Non-pigmented ciliary epithelial cell (primary cell): Measurements from ENCODE around the gene ENPP1.
"Not testable (repeated sequence)": the region's sequence is repeated elsewhere in the genome, so short reads cannot be mapped to it uniquely, and the experiment has no call there.

Experiments used
- DNase-seq: peaks from one replicate; pipeline ENCODE4 v3.0.0-alpha.2; 2010; ENCODE audit warnings: low read depth

Gene ENPP1

DNA sequence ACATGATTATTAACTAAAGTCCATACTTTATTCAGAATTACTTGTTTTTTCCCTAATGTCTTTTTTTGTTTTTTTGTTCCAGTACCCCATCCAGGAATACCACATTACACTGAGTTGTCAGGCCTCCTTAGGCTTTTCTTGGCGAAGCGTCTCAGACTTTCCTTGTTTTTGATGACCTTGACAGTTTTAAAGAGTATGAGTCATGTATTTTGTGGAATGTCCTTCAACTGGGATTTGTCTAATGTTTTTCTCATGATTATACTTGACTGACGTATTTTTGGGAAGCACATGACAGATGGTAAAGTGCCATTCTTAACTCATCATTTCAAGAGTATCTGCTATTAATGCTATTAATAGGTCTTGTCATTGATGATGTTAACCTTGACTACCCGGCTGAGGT, 23.6 kb downstream of the ENPP1 start:
- DNase-seq: no peak

DNA sequence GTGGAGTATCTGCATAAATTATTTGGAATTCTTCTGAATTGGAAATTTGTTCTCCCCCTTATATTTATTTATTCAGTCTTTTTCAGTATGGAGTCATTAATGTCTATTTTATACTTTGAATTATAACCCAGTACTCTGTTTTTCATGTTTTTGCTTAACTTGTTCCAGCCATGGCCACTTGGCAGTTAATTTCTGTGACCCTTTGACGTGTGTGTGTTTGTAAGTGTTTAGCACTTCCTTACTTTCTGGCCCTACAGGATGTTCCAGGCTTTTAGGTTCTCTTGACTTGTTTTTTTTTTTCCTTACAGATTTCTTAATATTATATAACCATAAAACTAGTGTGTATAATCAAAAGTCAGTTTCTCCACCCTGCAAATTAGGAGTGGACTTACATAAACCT, 24.1 kb downstream of the ENPP1 start:
- DNase-seq: no peak

DNA sequence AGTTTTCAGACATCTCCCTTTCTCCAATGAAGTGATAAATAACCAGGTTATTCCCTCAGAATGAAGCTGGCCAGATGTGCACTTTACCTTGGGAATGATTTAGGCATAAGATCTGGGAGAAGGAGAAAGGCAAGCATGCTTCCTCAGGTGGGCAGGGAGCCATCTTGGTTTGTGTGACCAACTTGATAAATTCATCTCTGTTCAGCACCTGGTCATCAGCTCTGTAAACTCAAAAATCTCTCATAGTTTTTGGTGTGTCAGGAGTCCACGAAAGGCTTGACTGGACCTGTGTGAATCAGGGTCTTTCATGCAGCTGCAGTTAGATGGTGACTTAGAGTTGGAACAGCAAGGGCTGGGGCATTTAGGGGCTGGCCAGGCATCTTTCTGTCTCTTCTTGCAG, 24.5 kb downstream of the ENPP1 start:
- DNase-seq: no peak

DNA sequence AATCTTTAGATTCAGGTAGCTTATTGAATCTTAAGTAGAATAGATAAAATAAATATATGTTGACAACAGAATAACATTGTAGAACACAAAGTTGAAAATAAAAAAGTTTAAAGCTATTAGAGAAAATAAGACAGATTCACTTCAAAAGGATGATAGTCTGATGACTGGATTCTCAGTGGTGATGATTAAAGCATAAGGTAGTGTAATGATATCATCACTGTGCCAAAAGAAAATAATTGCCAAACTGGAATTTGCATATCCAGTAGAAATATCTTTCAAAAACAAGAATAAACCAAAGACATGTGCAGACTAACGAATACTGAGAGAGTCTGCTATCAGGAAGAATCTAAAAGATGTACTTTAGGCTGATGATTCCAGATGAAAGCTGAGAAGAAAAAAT, 30.2 kb downstream of the ENPP1 start:
- DNase-seq: no peak

DNA sequence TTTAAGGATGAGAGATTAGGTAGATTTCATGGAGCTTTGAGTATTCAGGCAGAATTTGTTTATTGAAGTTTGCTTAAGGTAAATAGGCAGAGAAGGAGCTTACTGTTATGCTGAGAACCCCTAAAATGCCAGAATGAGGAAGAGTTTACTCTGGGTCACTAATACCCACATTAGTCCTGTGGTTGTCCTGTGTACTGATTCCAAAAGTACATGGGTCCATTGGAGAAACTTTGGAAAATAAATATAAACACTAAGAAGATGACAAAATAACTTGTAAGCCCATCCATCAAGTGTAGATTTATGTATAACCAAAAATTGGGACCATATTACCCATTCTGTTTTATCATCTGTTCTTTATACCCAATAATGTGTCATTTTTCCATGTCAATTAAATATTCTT, 31.6 kb downstream of the ENPP1 start:
- no peak for DNase-seq

DNA sequence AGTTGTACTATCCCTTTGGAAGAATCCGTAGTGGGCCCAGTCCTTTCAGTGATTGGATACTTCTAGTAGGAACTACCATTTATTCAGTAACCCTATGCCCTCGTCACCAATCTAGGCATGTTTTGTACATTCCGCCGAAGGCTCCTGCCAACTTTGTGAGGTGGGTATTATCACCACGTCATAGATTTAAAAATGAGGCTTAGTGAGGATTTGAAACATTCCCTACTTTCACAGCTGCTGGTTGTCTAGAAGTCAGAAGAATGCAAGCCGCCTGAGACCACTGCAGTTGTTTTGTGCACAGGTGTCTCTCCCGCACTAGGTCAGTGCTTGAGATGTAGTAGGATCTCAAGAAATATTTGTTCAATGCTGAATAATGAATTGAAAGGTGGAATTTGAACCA, 32.6 kb downstream of the ENPP1 start:
- no peak for DNase-seq

DNA sequence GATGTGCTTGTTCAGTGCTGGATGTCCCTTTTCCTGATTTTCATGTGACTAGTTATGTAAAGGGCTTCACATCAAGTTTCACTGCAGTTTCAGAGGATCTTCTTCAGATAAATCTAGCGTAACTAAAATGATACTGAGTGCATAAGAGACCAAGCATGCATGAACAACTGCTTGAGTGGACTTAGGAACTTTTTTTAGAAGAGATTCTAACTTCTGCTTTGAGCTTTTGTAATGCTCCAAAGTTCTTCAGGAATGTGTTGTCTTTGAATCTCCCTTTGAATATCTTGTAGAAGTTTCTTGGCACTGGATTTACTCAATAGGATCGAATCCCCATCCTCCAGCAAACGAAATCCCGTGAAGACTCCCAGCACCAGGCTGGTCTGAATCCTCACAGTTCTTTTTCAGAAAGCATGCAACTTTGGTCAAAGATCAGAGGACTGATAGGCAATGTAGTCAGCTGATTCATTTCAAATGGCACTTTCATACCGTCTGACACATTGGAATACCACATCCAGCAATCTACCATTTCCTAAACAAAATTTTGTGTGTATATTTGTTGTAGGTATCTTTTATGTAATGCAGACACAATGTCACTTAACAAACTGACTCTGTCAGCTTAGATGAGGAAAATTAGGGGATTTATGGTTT, 33.2 kb downstream of the ENPP1 start:
- no peak for DNase-seq

DNA sequence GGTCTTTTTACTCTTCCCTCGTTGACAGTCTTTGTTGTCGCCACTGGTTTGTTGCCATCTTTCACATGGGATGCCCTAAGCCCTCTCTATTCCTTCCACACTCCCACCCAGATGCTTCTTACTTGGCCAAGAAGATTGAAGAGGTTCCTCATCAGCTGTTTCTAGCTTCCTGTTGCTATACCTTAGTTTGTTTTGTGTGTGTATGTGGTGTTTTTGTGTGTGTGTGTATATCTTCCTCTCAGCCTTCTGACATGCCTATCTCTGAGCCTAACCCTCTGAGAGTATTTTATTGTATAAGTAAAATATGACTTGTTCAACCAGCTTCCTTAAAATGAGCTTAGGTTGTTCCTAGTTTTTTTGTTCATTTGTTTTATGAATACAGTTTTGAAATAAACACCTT, 35.9 kb downstream of the ENPP1 start:
- DNase-seq: no peak

DNA sequence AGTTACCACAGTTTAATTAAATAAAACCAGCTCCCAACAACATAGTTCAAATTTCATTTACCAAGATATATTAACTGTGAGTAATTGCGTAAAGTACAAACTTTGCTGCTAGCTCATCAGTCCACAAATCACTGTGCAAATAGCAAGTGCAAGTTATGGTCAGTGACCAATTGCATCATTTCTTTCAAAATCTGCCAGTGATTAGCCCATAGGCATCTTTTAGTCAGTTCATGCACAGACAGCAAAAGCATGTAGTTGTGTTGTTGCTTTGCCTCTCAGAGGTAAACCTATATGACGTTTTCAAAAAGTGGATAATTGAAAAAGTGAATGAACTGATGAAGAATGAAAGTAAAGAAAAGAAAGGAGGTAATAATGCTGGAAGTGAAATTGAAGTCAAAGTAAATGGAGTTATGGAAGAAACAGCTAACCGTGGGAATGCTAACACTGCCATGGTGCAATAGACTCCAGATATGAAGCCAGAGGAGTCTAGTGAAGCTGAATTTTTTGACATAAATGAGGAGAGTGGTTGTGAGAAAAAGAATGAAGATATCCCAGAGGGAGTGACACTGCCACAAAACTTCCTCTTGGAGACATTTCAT, 36.5 kb downstream of the ENPP1 start:
- no peak for DNase-seq

DNA sequence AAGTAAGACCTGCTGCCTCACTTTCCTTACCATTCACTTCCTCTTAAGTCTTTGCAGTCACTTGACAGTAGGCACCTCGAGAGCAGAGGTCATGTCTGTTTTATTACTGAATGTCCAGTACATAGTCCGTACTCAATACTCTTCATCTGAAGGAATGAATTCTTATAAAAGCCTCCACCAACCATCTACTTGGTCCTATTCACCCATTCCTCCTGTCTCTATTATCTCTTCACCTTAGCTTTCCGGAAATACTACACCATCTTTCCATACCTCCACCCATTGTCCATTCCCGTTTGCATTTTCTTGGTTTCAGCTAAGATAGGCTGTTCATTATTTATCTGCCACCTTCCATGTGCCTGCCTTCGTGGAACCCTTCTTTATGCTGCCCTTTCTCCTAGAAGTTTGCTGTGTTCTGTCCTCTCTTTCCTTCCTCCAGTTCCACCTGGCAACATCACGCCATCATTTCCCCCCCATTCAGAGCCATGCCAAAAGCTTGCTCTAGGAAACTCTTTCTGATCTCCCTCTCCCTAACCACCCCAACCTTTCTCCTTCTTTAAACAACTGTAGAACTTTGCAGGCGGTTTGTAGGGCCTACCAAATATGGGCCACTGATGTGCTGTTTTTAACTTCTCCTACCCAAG, 38.3 kb downstream of the ENPP1 start:
- DNase-seq: no peak

DNA sequence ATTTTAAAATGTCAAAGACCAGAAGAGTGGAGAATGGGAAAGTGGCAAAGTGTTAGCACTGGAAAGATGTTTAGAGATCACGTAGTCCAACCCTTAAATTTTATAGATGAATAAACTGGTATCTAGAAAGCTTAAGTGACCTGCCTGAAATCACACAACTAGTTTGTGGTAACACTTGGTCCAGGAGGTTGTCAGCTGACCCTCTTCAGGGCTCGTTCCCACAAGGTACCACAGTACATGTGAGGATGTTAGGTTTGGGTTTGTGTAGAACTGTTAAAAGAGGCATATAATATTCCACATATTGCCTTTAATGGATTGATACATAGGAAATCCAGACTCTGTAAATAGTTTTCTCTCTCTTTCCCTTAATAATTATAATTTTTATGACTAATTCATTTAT, 39.1 kb downstream of the ENPP1 start:
- no peak for DNase-seq

DNA sequence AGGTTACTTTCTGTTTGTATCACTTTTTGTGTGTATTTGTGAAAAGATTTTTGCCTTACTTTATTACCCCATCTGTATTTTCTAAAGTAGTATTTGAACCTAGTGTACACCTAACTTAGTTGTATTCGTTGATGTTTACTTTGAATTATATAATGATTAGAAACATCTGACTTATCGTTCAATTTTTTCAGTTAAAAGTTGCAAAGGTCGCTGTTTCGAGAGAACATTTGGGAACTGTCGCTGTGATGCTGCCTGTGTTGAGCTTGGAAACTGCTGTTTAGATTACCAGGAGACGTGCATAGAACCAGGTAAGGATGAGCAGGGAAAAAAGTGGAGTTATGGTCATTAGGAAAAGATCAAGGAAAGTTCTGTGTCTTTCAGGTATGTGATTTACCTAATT, 42.0 kb downstream of the ENPP1 start:
- DNase-seq: no peak

DNA sequence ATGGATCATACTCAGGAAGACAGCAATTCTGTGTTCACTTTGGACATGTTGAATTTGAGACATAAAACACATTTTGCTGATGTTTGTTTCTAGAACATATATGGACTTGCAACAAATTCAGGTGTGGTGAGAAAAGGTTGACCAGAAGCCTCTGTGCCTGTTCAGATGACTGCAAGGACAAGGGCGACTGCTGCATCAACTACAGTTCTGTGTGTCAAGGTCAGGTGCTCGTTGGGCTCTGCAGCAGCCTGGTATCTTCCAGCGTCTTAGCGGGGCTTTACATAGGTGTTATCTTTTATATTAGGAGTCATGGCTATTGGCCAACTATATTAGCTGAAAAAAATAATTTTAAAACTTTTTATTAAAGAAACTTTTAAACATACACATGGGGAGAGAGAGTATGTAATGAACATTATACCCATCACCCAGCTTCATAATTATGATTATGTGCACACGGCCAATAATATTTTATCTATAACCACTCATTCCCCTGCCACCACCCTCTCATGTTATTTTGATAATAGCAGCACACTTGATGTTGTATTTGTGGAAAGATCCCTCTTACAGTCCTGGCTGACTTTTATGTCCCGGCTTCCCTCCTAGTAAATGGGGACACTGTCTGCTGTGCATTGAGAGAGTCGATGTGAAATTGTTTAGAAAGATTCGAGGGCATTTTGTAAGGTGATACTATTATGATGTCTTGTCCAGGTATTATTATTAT, 43.4 kb downstream of the ENPP1 start:
- no peak for DNase-seq

DNA sequence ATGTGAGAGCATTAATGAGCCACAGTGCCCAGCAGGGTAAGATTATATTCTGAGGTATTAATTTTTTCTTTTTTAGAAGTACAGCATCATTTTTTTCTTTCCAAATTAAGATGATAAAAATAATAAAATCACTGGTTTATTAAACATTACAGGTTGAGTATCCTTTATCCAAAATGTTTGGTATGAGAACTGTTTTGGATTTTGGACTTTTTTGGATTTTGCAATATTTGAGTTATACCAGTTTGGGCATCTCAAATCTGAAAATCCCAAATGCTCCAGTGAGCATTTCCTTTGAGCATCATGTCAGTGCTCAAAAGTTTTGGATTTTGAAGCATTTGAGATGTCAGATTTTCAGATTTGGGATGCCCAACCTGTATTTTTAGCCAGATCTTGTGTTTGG, 44.4 kb downstream of the ENPP1 start:
- DNase-seq: no peak

DNA sequence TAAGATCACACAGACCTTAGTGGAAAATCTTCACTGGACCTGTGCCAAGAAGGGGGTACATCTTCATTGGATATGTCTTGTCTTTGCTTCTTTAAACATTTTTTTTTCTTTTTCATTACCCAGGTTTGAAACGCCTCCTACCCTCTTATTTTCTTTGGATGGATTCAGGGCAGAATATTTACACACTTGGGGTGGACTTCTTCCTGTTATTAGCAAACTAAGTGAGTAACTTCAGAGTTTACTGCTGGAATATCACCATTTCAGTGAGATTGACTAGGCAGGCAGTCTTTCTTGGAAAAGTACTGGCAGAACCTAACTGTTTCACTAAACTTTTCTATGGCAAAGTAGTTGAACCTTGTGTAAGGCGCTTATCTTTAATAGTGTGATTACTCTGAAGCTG, 47.0 kb downstream of the ENPP1 start:
- no peak for DNase-seq

DNA sequence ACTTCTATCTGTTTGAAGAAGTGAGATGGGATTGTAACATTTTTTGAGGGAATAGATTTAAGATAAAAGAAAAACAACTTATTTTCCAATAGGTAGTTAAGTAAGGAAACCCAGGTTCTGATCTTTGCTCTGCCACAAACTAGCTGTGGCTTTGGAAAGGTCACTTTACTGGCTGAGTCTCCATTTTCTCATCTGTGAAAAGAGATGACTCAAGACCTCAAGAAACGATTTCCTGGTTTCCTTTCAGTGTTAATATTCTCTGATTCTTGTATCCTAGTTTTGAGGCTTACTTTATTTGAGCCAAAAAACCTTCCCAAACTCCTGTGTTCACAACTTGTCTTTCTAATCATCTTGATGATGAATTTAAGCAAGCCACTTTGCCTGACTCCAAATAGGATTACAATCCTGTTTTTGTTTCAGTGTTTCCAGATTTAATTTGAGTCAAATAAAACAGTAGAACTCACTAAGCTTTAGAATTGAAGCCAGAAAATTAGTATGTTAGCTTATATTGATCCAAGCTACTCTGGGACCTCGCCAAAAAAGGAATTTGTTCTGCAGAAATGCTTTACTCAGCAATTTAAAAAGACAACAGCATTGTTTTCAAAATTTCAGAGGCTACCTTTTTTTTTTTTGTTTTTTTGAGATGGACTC, 51.1 kb downstream of the ENPP1 start:
- DNase-seq: no peak

DNA sequence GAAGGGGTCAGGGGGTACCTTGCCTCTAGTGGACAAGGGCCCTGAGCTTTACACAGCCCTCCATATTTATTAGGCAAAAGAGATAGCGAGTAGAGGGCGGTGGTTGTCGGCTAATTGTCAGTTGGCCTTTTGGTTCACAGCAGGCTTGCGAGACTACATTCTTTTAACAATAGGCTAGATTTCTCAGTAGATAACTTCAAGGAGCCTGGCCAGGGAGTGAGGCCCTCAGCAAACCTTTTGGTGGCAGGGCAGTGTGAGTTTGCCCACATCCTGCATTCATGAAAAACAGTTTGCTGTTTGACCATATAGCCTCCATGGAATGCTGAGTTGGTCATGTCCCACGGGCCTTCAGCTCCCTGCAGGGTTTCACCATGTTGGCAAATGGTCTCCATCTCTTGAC, 51.8 kb downstream of the ENPP1 start:
- DNase-seq: not testable (repeated sequence)

DNA sequence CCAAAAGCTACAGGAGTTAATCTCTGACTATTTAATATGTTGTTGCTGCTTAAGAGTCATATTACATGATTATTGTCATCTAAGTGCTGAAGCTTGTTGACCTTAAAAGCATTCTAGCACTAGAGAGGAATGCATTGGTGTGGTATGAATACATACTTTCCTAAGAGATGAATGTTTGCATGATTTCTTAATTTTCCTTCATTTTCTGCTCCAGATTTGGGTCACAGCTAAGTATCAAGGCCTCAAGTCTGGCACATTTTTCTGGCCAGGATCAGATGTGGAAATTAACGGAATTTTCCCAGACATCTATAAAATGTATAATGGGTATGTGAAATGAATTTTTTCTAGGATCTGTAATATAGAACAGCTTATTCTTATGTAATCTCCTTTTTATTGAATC, 53.6 kb downstream of the ENPP1 start:
- DNase-seq: peak; percentile 55

DNA sequence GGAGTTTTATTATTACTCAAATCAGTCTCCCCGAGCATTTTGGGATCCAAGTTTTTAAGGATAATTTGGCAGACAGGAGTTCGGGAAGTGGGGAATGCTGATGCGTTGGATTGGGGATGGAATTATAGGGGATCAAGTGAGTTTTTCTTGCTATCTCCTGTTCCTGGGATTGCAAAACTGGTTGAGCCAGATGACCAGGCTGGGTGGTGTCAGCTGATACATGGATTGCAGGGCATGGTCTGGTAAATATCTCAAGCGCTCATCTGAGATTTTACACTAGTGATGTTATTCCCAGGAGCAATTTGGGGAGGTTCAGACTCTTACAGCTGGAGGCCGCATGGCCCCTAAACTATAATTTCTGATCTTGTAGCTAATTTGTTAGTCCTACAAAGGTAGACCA, 54.7 kb downstream of the ENPP1 start:
- DNase-seq: no peak

DNA sequence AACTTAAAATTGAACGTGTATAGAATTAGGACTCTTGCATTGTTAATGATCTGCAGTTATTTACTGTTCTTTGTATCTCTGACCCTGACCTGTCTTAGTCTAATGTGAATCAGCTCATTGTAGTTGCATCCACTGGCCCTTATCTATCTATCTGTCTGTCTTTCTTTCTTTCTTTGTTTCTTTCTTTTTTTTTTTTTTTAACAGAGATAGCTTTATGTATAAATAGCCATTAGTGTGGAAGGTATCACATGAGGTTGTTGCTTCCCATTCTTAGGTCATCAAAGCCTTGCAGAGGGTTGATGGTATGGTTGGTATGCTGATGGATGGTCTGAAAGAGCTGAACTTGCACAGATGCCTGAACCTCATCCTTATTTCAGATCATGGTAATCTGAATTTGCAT, 59.9 kb downstream of the ENPP1 start:
- no peak for DNase-seq

DNA sequence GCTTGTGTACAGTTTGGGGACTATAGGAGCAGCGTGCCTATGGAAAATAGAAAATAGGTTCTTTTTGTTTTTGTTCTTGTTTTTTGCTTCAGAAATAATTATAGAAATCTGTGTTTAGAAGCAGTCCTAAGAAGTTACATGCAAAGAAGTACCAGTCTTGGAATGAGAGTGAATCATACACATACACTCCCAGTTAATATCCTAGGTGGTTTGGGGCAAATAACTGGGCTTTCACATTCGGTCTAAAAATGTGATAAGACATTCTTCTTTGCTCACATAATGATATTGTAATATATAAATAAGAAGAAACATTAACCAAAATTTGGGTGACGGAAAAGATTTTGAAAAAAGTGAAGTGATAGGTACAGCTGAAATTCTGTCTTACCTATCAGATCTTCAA, 61.0 kb downstream of the ENPP1 start:
- no peak for DNase-seq

DNA sequence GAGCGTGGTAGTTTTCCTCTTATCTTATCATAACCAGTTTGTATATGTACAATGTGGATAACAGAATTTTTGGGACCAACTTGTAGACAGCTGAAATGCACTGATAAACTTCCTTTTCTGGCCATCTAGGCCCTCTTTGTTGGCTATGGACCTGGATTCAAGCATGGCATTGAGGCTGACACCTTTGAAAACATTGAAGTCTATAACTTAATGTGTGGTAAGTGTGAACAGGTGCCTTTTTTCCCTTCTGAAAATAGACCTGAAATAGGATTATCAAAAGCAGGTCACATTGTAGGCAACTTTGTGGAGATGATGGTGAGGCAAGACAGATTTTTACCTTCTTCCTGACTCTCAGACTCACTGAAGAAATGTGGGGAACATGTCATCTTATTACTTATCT, 67.8 kb downstream of the ENPP1 start:
- DNase-seq: no peak

DNA sequence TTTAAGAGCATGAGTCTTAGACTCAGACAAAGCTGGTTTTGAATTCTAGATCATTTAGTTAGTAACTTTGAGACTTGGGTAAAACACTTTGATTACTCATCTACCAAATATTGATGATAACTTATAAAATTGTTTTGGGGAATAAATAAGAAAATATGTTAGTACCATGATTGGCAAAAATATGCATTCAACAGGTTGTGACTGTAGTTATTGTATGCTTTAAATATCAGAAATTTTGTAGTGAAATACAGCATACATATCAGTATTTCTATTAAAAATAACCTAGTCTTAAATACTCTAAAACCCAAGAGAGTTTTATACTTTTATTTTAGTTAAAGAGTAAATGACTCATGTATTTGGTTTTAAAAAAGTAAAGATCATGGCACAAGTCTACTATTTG, 68.7 kb downstream of the ENPP1 start:
- DNase-seq: no peak
